ENCODE measurements around the gene SCGN.

Gene SCGN

DNA sequence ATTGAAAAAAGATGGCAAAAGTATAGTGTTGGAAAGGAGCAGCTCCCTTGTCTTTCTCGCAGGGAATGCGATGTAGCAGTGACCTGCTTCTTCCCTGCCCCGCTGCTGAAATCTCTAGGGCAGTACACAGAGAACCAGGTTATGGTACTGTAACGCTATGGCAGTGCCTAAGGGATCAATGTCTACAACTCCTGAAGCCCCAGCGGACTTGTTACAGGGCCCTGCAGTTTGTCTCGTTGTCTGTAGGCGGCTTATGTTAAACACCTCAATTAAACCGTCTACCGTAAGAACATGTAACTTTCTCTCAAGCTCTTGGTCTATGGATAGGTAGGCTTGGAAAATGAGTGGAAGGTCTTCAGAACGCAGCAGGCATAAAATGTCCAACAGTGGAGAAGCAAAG lies 57.7 kb downstream of the SCGN start:
- H3K27me3 Mint-ChIP-seq: peaks cover 15% of the 10 kb centered on the region
- no peak overlapping the region for H3K4me3 Mint-ChIP-seq
- no peak for DNase-seq
- no peak overlapping the region for H3K27ac Mint-ChIP-seq
- no peaks in the 10 kb centered on the region for H3K4me1 Mint-ChIP-seq (ENCODE audit: low read depth)
- no peaks in the 10 kb centered on the region for H3K9me3 Mint-ChIP-seq
- H3K36me3 Mint-ChIP-seq (ENCODE audit: low read depth): no peaks in the 10 kb centered on the region

DNA sequence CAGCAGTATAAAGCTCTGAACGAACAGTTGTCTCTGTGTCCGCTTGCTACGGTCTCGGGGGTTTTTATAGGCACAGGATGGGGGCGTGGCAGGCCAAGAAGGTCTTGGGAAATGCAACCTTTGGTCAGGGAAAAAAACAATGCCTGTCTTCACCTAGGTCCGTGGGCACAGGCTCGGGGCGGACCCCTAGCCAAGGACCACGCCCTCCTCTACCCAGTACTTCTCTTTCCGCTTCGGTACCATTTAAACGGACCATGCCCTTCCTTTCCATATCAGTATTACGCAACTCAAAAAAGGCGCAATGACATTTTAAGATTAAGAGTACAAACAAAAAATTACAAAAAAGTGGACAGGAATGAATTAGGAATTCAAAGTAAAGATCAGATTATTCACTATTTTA lies 58.3 kb downstream of the SCGN start:
- Mint-ChIP-seq H3K36me3 (ENCODE audit: low read depth) (no peaks in the 10 kb centered on the region), H3K9me3 (no peaks in the 10 kb centered on the region), H3K27me3 (peaks cover 15% of the 10 kb centered on the region), H3K4me1 (ENCODE audit: low read depth) (no peaks in the 10 kb centered on the region), H3K4me3 (no peak overlapping the region), H3K27ac (no peak overlapping the region)
- DNase-seq: no peak

DNA sequence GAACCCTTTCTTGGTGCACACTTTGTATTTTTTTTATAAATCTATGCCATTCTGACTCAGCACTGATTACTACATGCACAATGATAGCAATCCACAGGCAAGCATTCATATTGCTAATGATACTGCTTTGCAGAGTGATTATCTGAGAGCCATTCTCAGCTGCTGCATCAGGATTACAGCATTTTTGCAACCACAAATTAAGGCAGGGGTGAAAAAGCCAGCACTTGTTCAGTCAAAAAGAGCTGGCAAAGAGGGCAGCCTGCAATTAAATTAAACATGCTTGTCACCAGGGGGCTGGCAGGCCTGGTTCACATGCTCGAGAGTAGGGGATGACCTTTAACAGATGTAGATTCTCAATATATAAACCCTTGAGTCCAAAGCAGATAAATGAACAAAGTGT lies 61.8 kb downstream of the SCGN start:
- H3K27me3 Mint-ChIP-seq: peaks cover 7% of the 10 kb centered on the region
- H3K27ac Mint-ChIP-seq: no peak overlapping the region
- no peak for DNase-seq
- no peaks in the 10 kb centered on the region for H3K9me3 Mint-ChIP-seq
- no peaks in the 10 kb centered on the region for H3K36me3 Mint-ChIP-seq (ENCODE audit: low read depth)
- H3K4me3 Mint-ChIP-seq: no peak overlapping the region
- no peaks in the 10 kb centered on the region for H3K4me1 Mint-ChIP-seq (ENCODE audit: low read depth)

- no peak for DNase-seq
- H3K36me3 Mint-ChIP-seq (ENCODE audit: low read depth): no peaks in the 10 kb centered on the region
- H3K27ac Mint-ChIP-seq: no peak overlapping the region
- no peaks in the 10 kb centered on the region for H3K4me1 Mint-ChIP-seq (ENCODE audit: low read depth)
- no peak overlapping the region for H3K4me3 Mint-ChIP-seq
- peaks cover 7% of the 10 kb centered on the region for H3K27me3 Mint-ChIP-seq
- H3K9me3 Mint-ChIP-seq: no peaks in the 10 kb centered on the region
Observed at GRCh38 chr6:25714765-25715164, 62.8 kb downstream of the SCGN start.

- Mint-ChIP-seq H3K4me1 (ENCODE audit: low read depth) (peaks cover 4% of the 10 kb centered on the region), H3K27me3 (no peaks in the 10 kb centered on the region), H3K4me3 (no peak overlapping the region), H3K27ac (no peak overlapping the region), H3K9me3 (no peaks in the 10 kb centered on the region), H3K36me3 (ENCODE audit: low read depth) (no peaks in the 10 kb centered on the region)
- no peak for DNase-seq
Observed at GRCh38 chr6:25715794-25716193, 63.8 kb downstream of the SCGN start.

DNA sequence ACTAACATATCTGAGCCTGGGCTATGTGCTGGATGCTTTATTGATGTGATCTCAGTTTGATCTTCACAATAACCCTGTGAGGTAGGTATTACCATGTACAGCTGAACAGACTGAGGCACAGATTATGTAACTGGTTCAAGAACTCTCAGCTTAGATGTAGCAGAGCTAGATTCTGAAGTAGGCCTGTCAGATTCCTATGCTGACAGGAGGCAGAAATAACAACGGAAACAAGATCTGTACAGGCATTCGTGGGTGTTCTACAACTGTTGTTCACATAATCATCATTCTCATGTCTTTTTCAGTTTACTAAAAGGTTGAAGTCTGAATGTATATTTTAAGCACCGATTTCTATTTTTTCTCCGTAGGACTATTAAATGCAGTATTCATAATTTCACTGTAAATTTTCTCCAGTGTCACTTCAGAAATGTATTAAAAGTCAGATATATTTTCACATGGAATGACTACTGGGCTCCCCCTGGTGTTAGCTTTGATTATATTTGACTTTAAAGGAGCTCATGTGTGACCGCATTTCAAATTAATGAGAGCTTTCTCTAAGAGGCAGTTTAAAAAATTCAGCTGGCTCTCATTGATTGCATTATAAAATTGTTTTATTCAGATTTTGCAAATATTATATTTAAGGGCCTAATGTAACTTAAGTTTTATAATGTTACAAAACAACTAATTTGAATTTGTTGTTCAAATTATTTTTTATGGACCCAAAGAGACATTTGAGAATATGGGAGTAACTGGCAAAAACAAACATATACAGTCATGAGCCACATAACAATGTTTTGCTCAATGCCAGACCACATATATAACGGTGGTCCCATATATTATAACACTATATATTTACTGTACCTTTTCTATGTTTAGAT lies 66.1 kb downstream of the SCGN start:
- no peaks in the 10 kb centered on the region for H3K36me3 Mint-ChIP-seq (ENCODE audit: low read depth)
- H3K4me3 Mint-ChIP-seq: no peak overlapping the region
- H3K27ac Mint-ChIP-seq: no peak overlapping the region
- H3K4me1 Mint-ChIP-seq (ENCODE audit: low read depth): peaks cover 4% of the 10 kb centered on the region
- DNase-seq: no peak
- no peaks in the 10 kb centered on the region for H3K9me3 Mint-ChIP-seq
- peaks cover 7% of the 10 kb centered on the region for H3K27me3 Mint-ChIP-seq

- H3K27ac Mint-ChIP-seq: no peak overlapping the region
- no peaks in the 10 kb centered on the region for H3K4me1 Mint-ChIP-seq (ENCODE audit: low read depth)
- H3K9me3 Mint-ChIP-seq: no peaks in the 10 kb centered on the region
- no peaks in the 10 kb centered on the region for H3K36me3 Mint-ChIP-seq (ENCODE audit: low read depth)
- H3K4me3 Mint-ChIP-seq: no peak overlapping the region
- H3K27me3 Mint-ChIP-seq: peaks cover 52% of the 10 kb centered on the region
- no peak for DNase-seq
Observed at GRCh38 chr6:25726122-25726911, 74.3 kb downstream of the SCGN start.

DNA sequence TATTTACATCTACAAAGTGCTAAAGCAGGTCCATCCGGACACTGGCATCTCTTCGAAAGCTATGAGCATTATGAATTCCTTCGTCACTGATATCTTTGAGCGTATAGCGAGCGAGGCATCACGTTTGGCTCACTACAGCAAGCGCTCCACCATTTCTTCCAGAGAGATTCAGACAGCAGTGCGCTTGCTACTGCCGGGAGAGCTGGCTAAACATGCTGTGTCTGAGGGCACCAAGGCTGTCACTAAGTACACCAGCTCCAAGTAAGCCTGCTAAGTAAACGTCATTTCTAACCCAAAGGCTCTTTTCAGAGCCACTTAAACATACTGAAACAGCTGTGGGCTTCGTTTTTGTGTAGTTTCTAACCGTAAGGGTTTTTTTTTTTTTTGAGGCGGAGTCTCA lies 75.0 kb downstream of the SCGN start:
- Mint-ChIP-seq H3K4me1 (ENCODE audit: low read depth) (no peaks in the 10 kb centered on the region), H3K4me3 (no peak overlapping the region), H3K9me3 (no peaks in the 10 kb centered on the region), H3K27ac (no peak overlapping the region), H3K27me3 (peaks cover 58% of the 10 kb centered on the region), H3K36me3 (ENCODE audit: low read depth) (no peaks in the 10 kb centered on the region)
- DNase-seq: no peak

GRCh38 chr6:25730907-25731306 lies 78.9 kb downstream of the SCGN start:
- H3K4me3 Mint-ChIP-seq: no peak overlapping the region
- no peak for DNase-seq
- H3K27me3 Mint-ChIP-seq: peaks cover 75% of the 10 kb centered on the region
- no peaks in the 10 kb centered on the region for H3K36me3 Mint-ChIP-seq (ENCODE audit: low read depth)
- H3K27ac Mint-ChIP-seq: no peak overlapping the region
- H3K4me1 Mint-ChIP-seq (ENCODE audit: low read depth): no peaks in the 10 kb centered on the region
- H3K9me3 Mint-ChIP-seq: no peaks in the 10 kb centered on the region

GRCh38 chr6:25731721-25732120 lies 79.7 kb downstream of the SCGN start:
- Mint-ChIP-seq H3K36me3 (ENCODE audit: low read depth) (no peaks in the 10 kb centered on the region), H3K9me3 (peaks cover 5% of the 10 kb centered on the region), H3K27me3 (peaks cover 77% of the 10 kb centered on the region)

DNA sequence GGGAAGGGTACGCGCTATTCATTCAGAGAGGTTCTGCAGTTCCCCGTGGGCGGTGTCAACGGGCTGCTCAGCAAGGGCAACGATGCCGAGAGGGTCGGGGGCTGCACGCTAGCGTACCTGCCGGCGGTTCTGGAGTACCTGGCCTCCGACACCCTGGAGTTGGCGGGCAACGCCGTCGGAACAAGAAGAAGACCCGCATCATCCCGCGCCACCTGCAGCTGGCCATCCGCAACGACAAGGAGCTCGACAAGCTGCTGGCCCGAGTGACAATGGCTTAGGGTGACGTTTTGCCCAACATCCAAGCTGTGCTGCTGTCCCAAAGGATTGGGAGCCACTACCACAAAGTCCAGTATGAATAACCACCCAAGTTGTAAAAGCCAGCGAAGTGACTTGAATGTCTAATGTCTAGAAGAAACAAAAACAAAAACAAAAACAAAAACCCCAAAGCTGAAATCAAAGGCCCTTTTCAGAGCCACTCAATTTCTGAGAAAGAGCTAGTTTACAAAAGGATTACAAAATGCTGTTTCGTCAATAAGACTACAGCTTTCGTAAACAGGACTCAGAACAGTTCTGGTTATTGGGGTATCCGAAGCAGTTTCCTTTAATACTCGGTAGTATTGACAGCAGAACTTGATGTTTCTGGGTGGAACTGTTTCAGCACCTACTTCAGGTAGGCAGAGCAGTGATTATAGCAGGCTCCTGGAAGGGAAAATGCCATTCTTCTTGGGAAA lies 80.6 kb downstream of the SCGN start:
- Mint-ChIP-seq H3K9me3 (peaks cover 14% of the 10 kb centered on the region), H3K4me3 (no peak overlapping the region), H3K27me3 (peaks cover 80% of the 10 kb centered on the region), H3K4me1 (ENCODE audit: low read depth) (no peaks in the 10 kb centered on the region), H3K27ac (no peak overlapping the region), H3K36me3 (ENCODE audit: low read depth) (no peaks in the 10 kb centered on the region)
- no peak for DNase-seq

More at GRCh38 chr6:25731721-25732120, 79.7 kb downstream of the SCGN start:
- no peak overlapping the region for H3K27ac Mint-ChIP-seq
- DNase-seq: no peak
- no peaks in the 10 kb centered on the region for H3K4me1 Mint-ChIP-seq (ENCODE audit: low read depth)
- no peak overlapping the region for H3K4me3 Mint-ChIP-seq

GRCh38 chr6:25735261-25735660 lies 83.2 kb downstream of the SCGN start:
- Mint-ChIP-seq H3K36me3 (ENCODE audit: low read depth) (no peaks in the 10 kb centered on the region), H3K4me3 (no peak overlapping the region), H3K27me3 (peaks cover 70% of the 10 kb centered on the region), H3K9me3 (peaks cover 16% of the 10 kb centered on the region), H3K27ac (no peak overlapping the region), H3K4me1 (ENCODE audit: low read depth) (no peaks in the 10 kb centered on the region)
- no peak for DNase-seq

- H3K27ac Mint-ChIP-seq: no peak overlapping the region
- H3K4me3 Mint-ChIP-seq: no peak overlapping the region
Observed at GRCh38 chr6:25743868-25744267, 91.9 kb downstream of the SCGN start.

GRCh38 chr6:25745836-25746235 lies 93.8 kb downstream of the SCGN start:
- no peaks in the 10 kb centered on the region for H3K27me3 Mint-ChIP-seq
- H3K9me3 Mint-ChIP-seq: no peaks in the 10 kb centered on the region
- no peaks in the 10 kb centered on the region for H3K4me1 Mint-ChIP-seq (ENCODE audit: low read depth)

More at GRCh38 chr6:25743868-25744267, 91.9 kb downstream of the SCGN start:
- Mint-ChIP-seq H3K27me3 (peaks cover 3% of the 10 kb centered on the region), H3K4me1 (ENCODE audit: low read depth) (no peaks in the 10 kb centered on the region), H3K9me3 (no peaks in the 10 kb centered on the region), H3K36me3 (ENCODE audit: low read depth) (no peaks in the 10 kb centered on the region)
- DNase-seq: no peak

More at GRCh38 chr6:25745836-25746235, 93.8 kb downstream of the SCGN start:
- no peak for DNase-seq
- H3K4me3 Mint-ChIP-seq: no peak overlapping the region
- no peaks in the 10 kb centered on the region for H3K36me3 Mint-ChIP-seq (ENCODE audit: low read depth)
- no peak overlapping the region for H3K27ac Mint-ChIP-seq

All from activated T-cell treated with anti-CD3 and anti-CD28 coated beads, Interleukin-2, amount 50 U/mL, for 24 hours (primary cell).